Dermis microvascular lymphatic vessel endothelial cell (primary cell): ENCODE measurements around the gene SUZ12. TPM values are rescaled to one million over a fixed set of nuclear protein-coding genes. Genes with fewer than 3 reads are reported as not detected.
"Not testable (repeated sequence)": the region's sequence is repeated elsewhere in the genome, so short reads cannot be mapped to it uniquely, and the experiment has no call there.

ENCODE experiments used
- DNase-seq, 2 donors: peaks; one replicate each; pipeline versions ENCODE4 v3.0.0 to v3.0.0-alpha.2; 2010; ENCODE audit warnings: low read depth in 2 of 2
- total RNA-seq: library from RNA; depleted of rRNA; stranded (reverse); fragments of >200 nt; gene quantifications from 2 replicates; pipeline ENCODE4 v1.2.1, GENCODE V29; 2014

Gene SUZ12
- total RNA-seq, 1 donor from 2014 or later, result 16.7 TPM

DNA sequence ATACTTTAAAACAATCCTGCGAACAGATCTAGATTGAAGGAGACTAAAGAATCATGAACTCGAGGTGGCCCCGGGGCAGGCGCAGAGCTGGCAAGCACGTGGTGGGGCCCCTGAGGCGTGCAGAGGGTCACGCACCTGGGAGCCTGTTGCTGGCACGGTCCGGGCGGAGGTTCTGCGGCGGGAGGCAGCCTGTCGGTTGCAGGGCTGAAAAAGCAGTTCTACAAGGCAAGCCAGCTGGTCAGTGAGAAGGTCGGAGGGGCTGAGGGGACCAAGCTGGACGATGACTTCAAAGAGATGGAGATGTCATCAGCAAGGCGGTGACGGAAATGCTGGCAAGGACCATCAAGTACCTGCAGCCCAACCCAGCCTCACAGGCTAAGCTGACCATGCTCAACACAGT, 103.4 kb downstream of the SUZ12 start:
- not testable (repeated sequence) for DNase-seq

DNA sequence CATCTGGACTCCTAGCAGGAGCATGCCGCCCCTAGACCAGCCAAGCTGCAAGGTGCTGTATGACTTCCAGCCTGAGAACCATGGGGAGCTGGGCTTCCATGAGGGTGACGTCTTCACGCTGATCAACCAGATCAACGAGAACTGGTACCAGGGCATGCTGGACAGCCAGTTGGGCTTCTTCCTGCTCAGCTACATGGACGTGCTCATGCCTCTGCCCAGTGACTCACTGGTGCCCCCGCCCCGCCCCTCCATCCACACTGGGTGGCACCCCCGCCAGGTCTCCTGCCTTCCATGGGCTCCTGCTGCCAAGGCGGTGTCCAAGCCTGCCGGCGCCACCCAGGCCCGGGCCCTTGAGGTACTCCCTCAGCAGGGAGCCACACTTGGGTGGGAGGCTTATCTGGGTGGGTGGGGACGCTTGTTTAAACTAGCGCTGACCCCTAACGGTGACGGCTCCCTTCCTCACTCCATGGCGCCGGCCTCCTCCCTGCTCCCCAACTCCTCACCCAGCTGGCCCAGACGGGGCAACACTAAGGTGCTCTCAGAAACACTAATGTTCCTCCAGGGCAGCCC, 104.6 kb downstream of the SUZ12 start:
- DNase-seq, result not testable (repeated sequence)

DNA sequence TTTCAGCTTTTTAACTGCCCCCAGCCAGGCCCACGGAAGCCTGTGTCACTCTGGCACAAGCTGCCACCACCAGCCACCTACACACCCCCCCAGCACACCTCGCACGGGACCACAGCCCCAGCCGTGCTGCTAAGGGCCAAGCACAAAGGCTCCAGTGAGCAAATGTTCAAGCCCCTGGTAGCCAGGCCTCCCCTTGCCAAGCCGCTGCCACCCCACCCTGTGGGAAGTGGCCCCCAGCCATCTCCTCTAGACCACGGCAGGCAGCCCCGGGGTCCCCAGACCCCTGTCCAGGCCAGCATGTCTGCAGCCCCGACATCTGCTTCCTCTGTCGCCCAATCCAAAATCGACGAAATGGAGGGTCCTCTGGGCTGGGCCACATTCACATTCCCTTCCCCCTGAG, 105.5 kb downstream of the SUZ12 start:
- not testable (repeated sequence) for DNase-seq

DNA sequence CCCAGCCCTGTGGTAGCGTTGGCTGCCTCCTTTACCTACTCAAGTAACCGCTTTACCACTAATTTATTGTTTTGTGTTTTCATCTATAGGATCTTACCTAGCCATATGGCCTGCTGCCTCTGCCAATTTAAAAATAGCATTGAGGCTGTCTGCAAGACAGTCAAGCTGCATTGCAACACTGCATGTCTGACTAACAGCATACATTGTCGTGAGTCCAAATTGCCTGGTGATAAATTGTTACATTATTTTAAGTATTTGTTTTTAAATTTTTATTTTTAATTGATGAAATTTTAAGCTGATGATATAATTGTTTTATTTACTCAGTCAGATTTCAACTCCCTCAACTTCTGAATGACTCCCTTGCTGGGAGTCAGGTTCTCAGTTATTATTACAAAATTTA, 108.8 kb downstream of the SUZ12 start:
- DNase-seq, result not testable (repeated sequence)

DNA sequence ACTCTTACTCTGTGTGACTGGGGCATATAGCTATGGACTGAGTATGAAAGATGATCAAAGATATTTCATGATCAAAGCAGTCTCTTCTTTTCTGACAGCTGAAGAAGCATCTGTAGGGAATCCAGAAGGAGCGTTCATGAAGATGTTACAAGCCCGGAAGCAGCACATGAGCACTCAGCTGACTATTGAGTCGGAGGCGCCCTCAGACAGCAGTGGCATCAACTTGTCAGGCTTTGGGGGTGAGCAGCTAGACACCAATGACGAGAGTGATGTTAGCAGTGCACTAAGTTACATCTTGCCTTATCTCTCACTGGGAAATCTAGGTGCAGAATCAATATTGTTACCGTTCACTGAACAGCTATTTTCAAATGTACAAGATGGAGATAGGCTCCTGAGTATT, 110.9 kb downstream of the SUZ12 start:
- DNase-seq, result not testable (repeated sequence)

Other genes with a start within 250 kb of the SUZ12 start
- gene COPRS, start 77.8 kb upstream of the SUZ12 start, total RNA-seq, result 58.9 and 60.1 TPM in 2 replicates
- 16.9 and 18.7 TPM in 2 replicates for gene UTP6, start 35.3 kb upstream of the SUZ12 start, total RNA-seq
- gene LRRC37B, start 70.4 kb downstream of the SUZ12 start, total RNA-seq, result 5.9 and 8.9 TPM in 2 replicates
- 26.6 and 27.1 TPM in 2 replicates for gene RHOT1, start 205.5 kb downstream of the SUZ12 start, total RNA-seq